Endothelial cell of umbilical vein (primary cell): ENCODE measurements around the gene ZBTB4. TPM values are rescaled to one million over a fixed set of nuclear protein-coding genes. Genes with fewer than 3 reads are reported as not detected.

Source experiments
- BruUV-seq: library from RNA; stranded (reverse); fragments of 400-500 nt; replicated peaks from 2 replicates; lab custom pipeline; 2021; lab: Mats Ljungman, UMichigan
- CTCF ChIA-PET: fragments of 300-600, 350-600 bp; sonication (Branson Sonifier 250); formaldehyde crosslinking; loops from one replicate; lab custom pipeline; 2021; ENCODE audit warnings: antibody characterized with exemption, inconsistent platforms; lab: Charles Lee
- POLR2A ChIA-PET: fragments of 300-600, 350-600 bp; sonication (Branson Sonifier 250); formaldehyde crosslinking; loops from one replicate; lab custom pipeline; 2021; ENCODE audit warnings: antibody characterized with exemption, inconsistent platforms; lab: Charles Lee
- DNase-seq: peaks from one replicate; pipeline ENCODE4 v3.0.0-alpha.2; 2011; ENCODE audit warnings: low read depth, low spot score
- FAIRE-seq: peaks from 2 replicates; lab custom pipeline; 2011; peaks lifted over from hg19 to GRCh38; lab: Jason Lieb, UNC
- H2AFZ ChIP-seq: 2 replicates; pipeline ENCODE4 v1.6.0; 2012; ENCODE audit warnings: low read depth, low read length, control low read depth, inconsistent platforms
- H3K27ac ChIP-seq: 2 replicates; pipeline ENCODE4 v1.5.1; 2011; ENCODE audit warnings: low read depth, mild to moderate bottlenecking, control low read depth, low read length, moderate library complexity; ENCODE audit not compliant: insufficient read depth
- H3K27me3 ChIP-seq, 2 experiments: 2 replicates each; pipeline versions ENCODE4 v1.6.0 to v1.6.1; 2011; ENCODE audit warnings: low read length in 2 of 2, mixed read lengths in 1 of 2; ENCODE audit not compliant: control insufficient read depth in 2 of 2, insufficient read depth in 2 of 2
- H3K36me3 ChIP-seq, 2 experiments: 2 replicates in 1 of 2; 3 replicates in 1 of 2; pipeline ENCODE4 v1.5.1; 2011; ENCODE audit warnings: low read length in 2 of 2, mild to moderate bottlenecking in 1 of 2, moderate library complexity in 1 of 2; ENCODE audit not compliant: control insufficient read depth in 2 of 2, insufficient read depth in 2 of 2; ENCODE audit errors: extremely low read depth in 1 of 2
- H3K4me1 ChIP-seq: 3 replicates; pipeline ENCODE4 v1.5.1; 2011; ENCODE audit warnings: mild to moderate bottlenecking, low read length; ENCODE audit not compliant: control insufficient read depth, insufficient read depth; ENCODE audit errors: extremely low read depth
- H3K4me2 ChIP-seq: 2 replicates; pipeline ENCODE4 v1.6.1; 2011; ENCODE audit warnings: low read length, control low read depth, mixed read lengths; ENCODE audit not compliant: insufficient read depth
- H3K4me3 ChIP-seq, 3 experiments: fragments of 200-600 bp in 1 of 3; sonication (generic), shearing (Covaris generic) in 1 of 3; replicated peaks in 1 of 3; 2 replicates each; pipeline ENCODE4 v1.5.1; 2011 to 2016; ENCODE audit warnings: control low read depth in 3 of 3, low read length in 3 of 3, mild to moderate bottlenecking in 2 of 3, inconsistent platforms in 1 of 3, low read depth in 1 of 3, moderate library complexity in 1 of 3; ENCODE audit not compliant: insufficient read depth in 1 of 3
- H3K79me2 ChIP-seq: 2 replicates; pipeline ENCODE4 v1.6.0; 2012; ENCODE audit warnings: low read length, inconsistent platforms; ENCODE audit not compliant: control insufficient read depth, insufficient read depth
- H3K9ac ChIP-seq: replicated peaks from 2 replicates; pipeline ENCODE3; 2011; ENCODE audit warnings: low read length, control low read depth; ENCODE audit not compliant: insufficient read depth; ENCODE audit errors: extremely low read depth
- H3K9me1 ChIP-seq: replicated peaks from 3 replicates; pipeline ENCODE4 v1.6.0; 2011; ENCODE audit warnings: mild to moderate bottlenecking, low read length; ENCODE audit not compliant: control insufficient read depth, insufficient read depth; ENCODE audit errors: extremely low read depth
- H3K9me3 ChIP-seq: replicated peaks from 2 replicates; pipeline ENCODE4 v1.5.1; 2012; ENCODE audit warnings: low read length, inconsistent platforms; ENCODE audit not compliant: control insufficient read depth, insufficient read depth
- H4K20me1 ChIP-seq: replicated peaks from 2 replicates; pipeline ENCODE3; 2011; ENCODE audit warnings: mild to moderate bottlenecking, low read length; ENCODE audit not compliant: control insufficient read depth, insufficient read depth; ENCODE audit errors: extremely low read depth
- EZH2 ChIP-seq: IDR thresholded peaks from 2 replicates; pipeline ENCODE4 v1.6.1; 2012; ENCODE audit warnings: borderline replicate concordance, low read depth, mild to moderate bottlenecking, moderate library complexity, low read length, inconsistent platforms; ENCODE audit not compliant: severe bottlenecking
- FOS ChIP-seq: IDR thresholded peaks from 2 replicates; pipeline ENCODE4 v1.6.1; 2011; ENCODE audit warnings: mild to moderate bottlenecking, low read length, moderate library complexity, borderline replicate concordance; ENCODE audit not compliant: insufficient read depth
- GATA2 ChIP-seq: IDR thresholded peaks from 2 replicates; pipeline ENCODE4 v1.7.0; 2011; ENCODE audit warnings: low read depth, mild to moderate bottlenecking, moderate library complexity, mixed read lengths, low read length; ENCODE audit not compliant: insufficient read length, insufficient read depth
- JUN ChIP-seq: IDR thresholded peaks from 2 replicates; pipeline ENCODE4 v1.6.1; 2011; ENCODE audit warnings: borderline replicate concordance, low read depth; ENCODE audit not compliant: insufficient read length, insufficient read depth
- MYC ChIP-seq: IDR thresholded peaks from one replicate; pipeline ENCODE4 v1.6.1; 2011; ENCODE audit warnings: mild to moderate bottlenecking, low read depth, low read length
- POLR2A ChIP-seq: IDR thresholded peaks from 2 replicates; pipeline ENCODE4 v1.6.1; 2012; ENCODE audit warnings: low read depth, mild to moderate bottlenecking, control low read depth, low read length
- POLR2AphosphoS5 ChIP-seq: IDR thresholded peaks from 2 replicates; pipeline ENCODE4 v1.6.1; 2012; ENCODE audit warnings: low read depth, mild to moderate bottlenecking, control low read depth, low read length, moderate library complexity; ENCODE audit not compliant: insufficient read depth
- dilution Hi-C: fragments of 300-500 bp; cut with MboI; formaldehyde crosslinking; loops from one replicate; pipeline ENCODE4 v1.15.0; 2019; ENCODE audit warnings: low sequenced_read_pairs; ENCODE audit not compliant: extremely low pct_ligation_motif_present
- intact Hi-C: fragments of 100-400 bp; cut with micrococcal nuclease; formaldehyde crosslinking; loops from one replicate; pipeline ENCODE4 v1.10.0; 2022
- polyA plus RNA-seq, 4 experiments: library from polyadenylated mRNA; depleted of rRNA in 3 of 4; stranded (reverse) in 3 of 4; unstranded in 1 of 4; fragments of >200 nt; gene quantifications; 2 replicates each; pipeline versions ENCODE4 v1.2.1 to v1.2.3, GENCODE V29; 2011 to 2012; ENCODE audit warnings: missing spikeins in 1 of 4
- total RNA-seq: library from RNA; stranded (reverse); gene quantifications from 2 replicates; pipeline ENCODE4 v1.2.3, GENCODE V29; 2021
- TF ChIP-seq, protein P1 (sequence below), 2 donors: IDR thresholded peaks; 1 replicate in 1 of 2; 2 replicates in 1 of 2; pipeline ENCODE4 v1.5.1; 2011; ENCODE audit warnings: low read length in 2 of 2, mild to moderate bottlenecking in 2 of 2, moderate library complexity in 2 of 2, control low read depth in 1 of 2, inconsistent platforms in 1 of 2, low read depth in 1 of 2; ENCODE audit not compliant: insufficient read depth in 1 of 2; ENCODE audit errors: extremely low read depth in 1 of 2
- TF ChIP-seq, protein P2 (sequence below): IDR thresholded peaks from 2 replicates; pipeline ENCODE4 v1.6.1; 2011; ENCODE audit not compliant: insufficient read depth, insufficient read length

ZBTB4 gene
- total and polyA plus RNA-seq, 2 donors (not counting 3 experiments of a cell fraction or from before 2014, with no cell fraction given): 15.1 to 26.5 TPM

DNA sequence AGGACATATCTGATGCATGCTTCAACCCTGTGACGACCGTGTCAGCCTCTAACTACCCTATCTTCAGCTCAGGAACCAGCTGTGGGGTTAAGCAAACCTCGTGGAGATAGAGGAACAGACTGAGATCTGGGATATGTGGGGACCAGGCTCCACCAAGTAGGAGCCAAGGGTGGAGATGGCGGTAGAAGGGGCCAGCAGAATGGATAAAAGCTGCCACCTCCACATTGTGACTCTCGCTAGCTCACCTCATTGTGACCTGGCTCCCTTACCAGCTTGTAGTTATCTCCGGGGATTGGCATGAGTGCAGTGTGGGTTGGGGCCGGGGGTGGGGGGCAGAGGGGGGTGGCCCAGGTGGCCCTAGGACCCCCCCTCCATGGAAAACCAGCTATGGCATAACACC is 54.1 kb downstream of the ZBTB4 start, which contains the start of gene SPEM2:
Gene SPEM2 (plus strand): TSS at position 301 of the 400 bp plus-strand sequence. CDS start 73 bp downstream, at position 374.
- POLR2A ChIA-PET: no interaction called here
- intact Hi-C loops (no loop called here), dilution Hi-C loops (no loop called here)
- no peak for DNase-seq
- Histone ChIP-seq H3K79me2 (no peaks in the 10 kb centered on the region), H2AFZ (no peak within 1 kb of the TSS), H3K36me3 (no peaks in the 10 kb centered on the region), H3K9me3 (no peaks in the 10 kb centered on the region), H3K27ac (no peak within 1 kb of the TSS), H3K27me3 (no peaks in the 10 kb centered on the region), H3K4me1 (no peaks in the 10 kb centered on the region), H4K20me1 (no peaks in the 10 kb centered on the region), H3K9ac (no peak within 1 kb of the TSS), H3K4me3 (no peak within 1 kb of the TSS), H3K4me2 (no peak within 1 kb of the TSS), H3K9me1 (no peaks in the 10 kb centered on the region)
- no TSS peak for BruUV-seq
- no peak for FAIRE-seq
- CTCF ChIA-PET: interaction anchor here (2.2 kb wide), 1 partner anchor 69 kb away, joined by 5 read pairs; no protein-coding TSS in a partner anchor
- TF ChIP-seq MYC: no peak

DNA sequence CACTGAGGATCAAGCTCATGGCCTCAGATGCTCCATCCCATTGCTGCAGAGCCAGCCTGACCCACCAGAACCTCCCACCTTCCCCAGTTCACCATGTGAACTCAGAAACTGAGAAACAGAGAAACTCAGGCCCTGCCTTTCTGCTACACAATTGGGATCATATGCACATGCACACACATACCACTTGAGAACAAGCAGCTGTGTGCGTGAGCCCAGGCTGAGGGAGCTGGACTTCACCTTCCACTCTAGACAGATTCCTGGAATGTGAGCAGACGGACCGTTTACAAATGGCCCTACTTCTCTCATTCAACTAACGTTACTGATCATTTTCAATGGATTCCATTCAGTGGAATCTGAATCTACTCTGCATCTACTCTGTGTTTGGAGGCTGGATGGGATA is 55.8 kb downstream of the ZBTB4 start:
- Histone ChIP-seq H3K9me1 (no peaks in the 10 kb centered on the region), H3K79me2 (no peaks in the 10 kb centered on the region), H3K36me3 (no peaks in the 10 kb centered on the region), H4K20me1 (no peaks in the 10 kb centered on the region), H3K4me3 (no peak overlapping the region), H3K27me3 (no peaks in the 10 kb centered on the region), H3K4me2 (no peak overlapping the region), H3K4me1 (no peaks in the 10 kb centered on the region), H2AFZ (no peak overlapping the region), H3K9me3 (no peaks in the 10 kb centered on the region), H3K27ac (no peak overlapping the region), H3K9ac (no peak overlapping the region)
- intact Hi-C loops (no loop called here), dilution Hi-C loops (no loop called here)
- CTCF ChIA-PET: interaction anchor here (0.6 to 1.0 kb wide), 3 partner anchors 13 to 20 kb away, joined by 3 read pairs; partner anchors contain the start of gene TMEM256
- no peak for FAIRE-seq
- no TSS peak for BruUV-seq
- POLR2A ChIA-PET: interaction anchor here (1.9 kb wide), 1 partner anchor 19 kb away, joined by 4 read pairs; the partner anchor contains the start of gene TMEM256
- TF ChIP-seq FOS: no peak
- TF ChIP-seq GATA2: no peak
- TF ChIP-seq, protein P1, sequence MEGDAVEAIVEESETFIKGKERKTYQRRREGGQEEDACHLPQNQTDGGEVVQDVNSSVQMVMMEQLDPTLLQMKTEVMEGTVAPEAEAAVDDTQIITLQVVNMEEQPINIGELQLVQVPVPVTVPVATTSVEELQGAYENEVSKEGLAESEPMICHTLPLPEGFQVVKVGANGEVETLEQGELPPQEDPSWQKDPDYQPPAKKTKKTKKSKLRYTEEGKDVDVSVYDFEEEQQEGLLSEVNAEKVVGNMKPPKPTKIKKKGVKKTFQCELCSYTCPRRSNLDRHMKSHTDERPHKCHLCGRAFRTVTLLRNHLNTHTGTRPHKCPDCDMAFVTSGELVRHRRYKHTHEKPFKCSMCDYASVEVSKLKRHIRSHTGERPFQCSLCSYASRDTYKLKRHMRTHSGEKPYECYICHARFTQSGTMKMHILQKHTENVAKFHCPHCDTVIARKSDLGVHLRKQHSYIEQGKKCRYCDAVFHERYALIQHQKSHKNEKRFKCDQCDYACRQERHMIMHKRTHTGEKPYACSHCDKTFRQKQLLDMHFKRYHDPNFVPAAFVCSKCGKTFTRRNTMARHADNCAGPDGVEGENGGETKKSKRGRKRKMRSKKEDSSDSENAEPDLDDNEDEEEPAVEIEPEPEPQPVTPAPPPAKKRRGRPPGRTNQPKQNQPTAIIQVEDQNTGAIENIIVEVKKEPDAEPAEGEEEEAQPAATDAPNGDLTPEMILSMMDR (IDR thresholded peaks at IDR 0.05; ENCODE audit: extremely low read depth in 1 of 2, insufficient read depth in 1 of 2, low read depth in 1 of 2, low read length in 2 of 2): no peak
- TF ChIP-seq POLR2A: no peak
- no peak for TF ChIP-seq EZH2
- TF ChIP-seq MYC: no peak
- no peak for TF ChIP-seq JUN
- TF ChIP-seq POLR2AphosphoS5: no peak
- TF ChIP-seq, protein P2, sequence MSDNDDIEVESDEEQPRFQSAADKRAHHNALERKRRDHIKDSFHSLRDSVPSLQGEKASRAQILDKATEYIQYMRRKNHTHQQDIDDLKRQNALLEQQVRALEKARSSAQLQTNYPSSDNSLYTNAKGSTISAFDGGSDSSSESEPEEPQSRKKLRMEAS: no peak
- DNase-seq: no peak
